AG10803 (cell line): ENCODE results near the gene CHRND.

Experiments
- DNase-seq: peaks from one replicate; pipeline ENCODE4 v3.0.0; 2010; ENCODE audit warnings: low read depth
- H3K4me3 ChIP-seq: 2 replicates; pipeline ENCODE4 v1.5.1; 2011; ENCODE audit warnings: mild to moderate bottlenecking, low read length, control low read depth
- TF ChIP-seq, protein P1 (sequence below): conservative IDR thresholded peaks from 2 replicates; pipeline ENCODE4 v1.5.1; 2011; ENCODE audit warnings: mild to moderate bottlenecking, low read length, control low read depth, inconsistent platforms

CHRND gene

DNA sequence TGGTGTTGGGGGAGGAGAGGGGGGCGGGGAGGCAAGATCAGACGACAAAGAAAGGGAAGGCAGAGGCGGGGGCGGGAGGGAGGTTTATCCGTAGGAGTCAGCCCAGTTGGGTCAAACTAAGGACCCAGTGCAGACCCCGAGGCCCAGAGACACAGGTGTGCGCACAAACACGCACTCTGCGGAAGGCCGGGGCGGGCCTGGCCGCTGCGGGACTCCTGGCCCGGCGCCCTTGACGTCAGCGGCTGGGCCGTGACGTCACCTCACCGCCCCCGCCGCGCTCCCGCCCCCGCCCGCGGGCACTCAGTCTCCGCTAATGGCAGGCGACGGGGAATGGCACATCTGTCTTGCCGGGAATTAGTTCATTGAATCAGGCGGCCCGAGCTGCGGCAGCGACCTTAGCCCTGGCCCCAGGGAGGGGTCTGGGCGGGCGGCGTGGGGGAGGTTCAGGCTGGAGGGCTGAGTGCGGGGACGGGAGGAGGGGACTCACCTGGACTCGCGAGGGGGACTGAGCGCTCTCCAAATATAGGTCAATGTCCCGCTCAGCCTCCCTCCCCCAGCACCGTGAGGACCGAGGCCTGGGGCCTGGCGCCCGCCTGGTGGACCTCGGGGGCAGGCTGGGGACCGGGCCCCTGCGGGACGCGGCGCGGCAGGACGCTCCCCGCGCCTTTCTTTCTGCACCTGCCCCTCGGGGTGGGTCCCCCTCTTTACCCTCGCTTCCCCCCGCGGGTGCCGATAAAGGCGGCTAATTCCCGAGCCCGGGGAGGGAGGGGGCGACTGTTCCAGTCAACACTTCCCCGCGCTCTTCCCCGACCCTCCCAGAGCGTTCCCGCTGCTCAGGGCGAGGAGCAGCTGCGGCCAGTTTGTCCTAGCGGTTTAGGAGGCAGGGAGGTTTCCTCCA lies 22.8 kb upstream of the CHRND start:
- no peak overlapping the region for H3K4me3 ChIP-seq
- TF ChIP-seq, protein P1, sequence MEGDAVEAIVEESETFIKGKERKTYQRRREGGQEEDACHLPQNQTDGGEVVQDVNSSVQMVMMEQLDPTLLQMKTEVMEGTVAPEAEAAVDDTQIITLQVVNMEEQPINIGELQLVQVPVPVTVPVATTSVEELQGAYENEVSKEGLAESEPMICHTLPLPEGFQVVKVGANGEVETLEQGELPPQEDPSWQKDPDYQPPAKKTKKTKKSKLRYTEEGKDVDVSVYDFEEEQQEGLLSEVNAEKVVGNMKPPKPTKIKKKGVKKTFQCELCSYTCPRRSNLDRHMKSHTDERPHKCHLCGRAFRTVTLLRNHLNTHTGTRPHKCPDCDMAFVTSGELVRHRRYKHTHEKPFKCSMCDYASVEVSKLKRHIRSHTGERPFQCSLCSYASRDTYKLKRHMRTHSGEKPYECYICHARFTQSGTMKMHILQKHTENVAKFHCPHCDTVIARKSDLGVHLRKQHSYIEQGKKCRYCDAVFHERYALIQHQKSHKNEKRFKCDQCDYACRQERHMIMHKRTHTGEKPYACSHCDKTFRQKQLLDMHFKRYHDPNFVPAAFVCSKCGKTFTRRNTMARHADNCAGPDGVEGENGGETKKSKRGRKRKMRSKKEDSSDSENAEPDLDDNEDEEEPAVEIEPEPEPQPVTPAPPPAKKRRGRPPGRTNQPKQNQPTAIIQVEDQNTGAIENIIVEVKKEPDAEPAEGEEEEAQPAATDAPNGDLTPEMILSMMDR = no peak
- no peak for DNase-seq

DNA sequence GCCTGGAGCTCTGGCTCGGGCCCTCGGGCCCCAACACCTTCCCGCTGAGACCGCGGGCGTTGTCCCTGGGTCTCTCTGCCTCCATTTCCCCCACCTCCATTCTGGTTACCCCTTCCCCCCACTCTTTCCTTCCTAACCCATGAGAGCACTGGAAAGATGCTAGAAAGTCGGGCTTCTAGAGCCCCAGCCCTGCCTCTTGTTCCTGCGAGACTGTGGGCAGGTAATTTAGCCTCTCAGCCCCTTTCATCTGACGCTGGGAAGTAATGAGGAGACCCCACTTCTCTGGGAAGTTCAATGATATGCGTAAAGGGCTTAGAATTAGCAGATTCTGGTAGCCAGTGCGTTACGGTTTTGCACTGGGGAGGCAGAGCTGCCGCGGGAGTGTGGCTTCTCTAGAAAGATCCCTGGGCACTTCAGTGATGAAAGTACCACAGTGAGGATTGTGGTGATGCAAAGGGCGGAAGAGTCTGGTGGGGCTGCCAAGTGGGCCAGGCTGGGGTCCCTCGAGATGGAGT lies 22.1 kb upstream of the CHRND start:
- TF ChIP-seq, protein P1 = no peak
- no peak overlapping the region for H3K4me3 ChIP-seq
- no peak for DNase-seq

DNA sequence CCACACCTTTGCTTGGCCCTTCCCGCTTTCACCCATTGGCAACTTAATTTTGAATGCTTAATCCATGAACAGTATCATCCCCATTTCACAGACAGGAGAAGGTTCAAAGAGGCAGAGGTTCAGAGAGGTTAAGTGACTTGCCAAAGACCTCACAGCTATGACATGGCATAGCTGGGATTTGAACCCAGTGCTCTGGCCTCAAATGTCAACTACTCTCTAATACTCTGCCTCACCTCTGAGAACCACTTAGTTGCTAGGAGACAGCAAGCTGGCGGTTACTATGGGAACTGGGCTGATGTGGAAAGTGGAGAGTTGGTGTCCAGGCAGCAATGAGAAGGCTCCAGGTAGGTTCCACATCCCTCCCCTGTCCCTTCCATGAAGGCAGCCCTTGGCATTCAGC lies 21.5 kb upstream of the CHRND start:
- TF ChIP-seq, protein P1 = no peak
- H3K4me3 ChIP-seq = no peak overlapping the region
- DNase-seq = no peak

DNA sequence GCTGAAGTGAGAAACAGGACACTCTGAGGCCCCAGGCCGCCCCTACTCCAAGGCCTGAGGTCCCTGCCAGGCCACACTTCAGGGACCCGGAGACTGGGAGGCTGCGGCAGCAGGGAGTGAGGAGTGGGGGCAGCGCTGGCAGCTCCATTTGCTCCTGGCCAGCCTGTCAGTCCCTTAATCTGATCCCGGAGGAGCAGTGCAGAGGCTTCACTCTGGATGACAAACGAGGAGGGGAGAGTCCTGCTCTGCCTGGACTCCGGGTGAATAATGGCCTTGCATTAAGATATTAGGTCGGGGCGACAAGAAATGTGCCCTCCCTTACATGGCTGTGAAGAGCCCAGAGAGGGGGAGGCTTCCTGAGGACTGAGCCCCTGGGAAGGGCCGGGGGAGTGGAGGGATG lies 20.1 kb upstream of the CHRND start:
- no peak for DNase-seq
- TF ChIP-seq, protein P1 = no peak
- H3K4me3 ChIP-seq = no peak overlapping the region

DNA sequence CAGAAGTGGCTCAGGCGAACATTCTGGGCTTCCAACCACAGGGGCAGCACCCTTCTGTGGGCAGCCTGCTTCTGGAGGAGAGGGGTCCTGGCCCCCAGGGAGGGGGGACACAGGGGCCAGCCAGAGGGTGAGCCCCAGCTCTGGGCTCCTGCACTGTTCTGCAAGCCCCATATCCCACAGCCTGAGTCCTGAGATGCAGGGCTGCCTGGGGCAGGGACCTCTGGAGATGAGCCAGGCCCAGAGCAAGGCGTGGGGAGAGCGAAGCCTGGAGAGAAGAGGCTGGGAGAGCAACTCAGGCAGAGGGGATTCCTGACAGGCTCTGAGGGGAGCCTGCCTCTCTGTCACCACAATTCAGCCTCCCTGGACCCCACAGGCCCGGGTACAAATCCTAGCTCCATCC lies 19.3 kb upstream of the CHRND start:
- H3K4me3 ChIP-seq = no peak overlapping the region
- TF ChIP-seq, protein P1 = no peak

DNA sequence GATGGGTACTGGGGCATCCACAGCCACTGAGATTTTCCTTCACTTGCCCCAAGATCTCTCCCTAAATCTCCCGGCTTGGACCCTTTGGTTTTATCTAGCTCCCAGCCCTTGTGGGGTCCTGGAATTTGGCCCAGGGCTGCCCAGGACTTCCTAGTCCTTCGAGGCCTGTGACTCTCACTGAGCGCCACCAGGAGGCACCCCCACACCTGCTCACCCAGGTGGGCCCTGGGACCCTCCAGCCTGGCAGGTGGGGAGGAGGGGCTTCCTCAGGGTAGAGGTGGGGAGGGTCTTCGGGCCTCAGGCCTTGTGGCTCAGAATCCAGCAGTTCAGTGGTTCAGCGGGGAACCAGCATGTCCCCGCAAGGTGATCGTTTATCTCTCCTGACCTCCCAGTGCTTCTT lies 17.7 kb upstream of the CHRND start:
- no peak overlapping the region for H3K4me3 ChIP-seq
- DNase-seq = no peak
- TF ChIP-seq, protein P1 = no peak

More for the DNA sequence above, 19.3 kb upstream of the CHRND start:
- DNase-seq = no peak

DNA sequence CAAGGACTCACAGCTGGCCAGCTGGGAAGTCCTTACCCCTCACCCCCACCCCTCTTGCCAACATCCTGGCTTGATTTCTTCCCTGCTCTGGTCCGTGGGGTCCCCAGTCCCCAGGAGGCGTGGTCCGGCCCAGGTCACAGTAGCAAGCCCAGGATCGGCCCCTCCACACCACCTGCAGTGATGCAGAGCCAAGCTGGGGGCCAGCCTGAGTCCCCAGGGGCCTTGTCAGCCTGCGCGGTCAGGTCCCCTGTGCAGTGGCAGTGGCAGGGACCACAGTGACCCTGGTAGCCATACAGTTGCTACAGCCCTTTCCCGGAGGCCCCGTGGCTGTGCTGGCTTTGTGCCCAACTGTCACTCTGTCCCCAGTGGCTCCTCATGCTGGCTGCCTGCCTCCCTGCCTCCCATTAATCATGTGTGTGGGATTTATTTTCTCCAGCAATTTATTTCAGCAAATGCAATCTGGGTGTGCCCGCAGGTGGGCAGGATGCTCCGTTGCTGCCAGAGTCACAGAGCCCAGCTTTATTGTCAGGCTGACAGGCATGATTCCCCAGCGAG lies 14.5 kb upstream of the CHRND start:
- no peak for DNase-seq
- no peak overlapping the region for H3K4me3 ChIP-seq
- TF ChIP-seq, protein P1 = no peak
